Endodermal cell (in vitro differentiated cells): ENCODE results near the gene ORMDL2. TPM values are rescaled to one million over a fixed set of nuclear protein-coding genes. Genes with fewer than 3 reads are reported as not detected.
A peak's percentile ranks its signal among the peaks of the same experiment; 100 is the strongest.
"Not testable (repeated sequence)": the region's sequence is repeated elsewhere in the genome, so short reads cannot be mapped to it uniquely, and the experiment has no call there.

Experiments
- DNase-seq: peaks from one replicate; pipeline ENCODE4 v3.0.0-alpha.2; 2017
- H3K27ac ChIP-seq: 2 replicates; pipeline ENCODE4 v1.5.1; 2013; ENCODE audit warnings: mild to moderate bottlenecking, low read depth, low read length, moderate library complexity
- H3K27me3 ChIP-seq: 2 replicates; pipeline ENCODE4 v1.6.1; 2013; ENCODE audit warnings: mild to moderate bottlenecking, low read length, moderate library complexity; ENCODE audit not compliant: insufficient read depth, control insufficient read depth, poor library complexity, severe bottlenecking
- H3K36me3 ChIP-seq: 2 replicates; pipeline ENCODE4 v1.7.0; 2013; ENCODE audit warnings: mild to moderate bottlenecking, low read length, moderate library complexity; ENCODE audit not compliant: control insufficient read depth, insufficient read depth
- H3K4me1 ChIP-seq: one replicate; pipeline ENCODE4 v1.7.0; 2013; ENCODE audit warnings: low read length; ENCODE audit not compliant: control insufficient read depth, insufficient read depth
- H3K4me3 ChIP-seq: 2 replicates; pipeline ENCODE4 v1.5.1; 2013; ENCODE audit warnings: mild to moderate bottlenecking, low read length, moderate library complexity
- H3K9ac ChIP-seq: 2 replicates; pipeline ENCODE4 v1.6.1; 2013; ENCODE audit warnings: mild to moderate bottlenecking, low read length, moderate library complexity; ENCODE audit not compliant: poor library complexity, severe bottlenecking; ENCODE audit errors: extremely low read depth
- H3K9me3 ChIP-seq: 2 replicates; pipeline ENCODE4 v1.6.1; 2013; ENCODE audit warnings: mild to moderate bottlenecking, low read length, moderate library complexity; ENCODE audit not compliant: control insufficient read depth
- H3K27ac Mint-ChIP-seq: 2 replicates; pipeline ENCODE4 v1.8.0; 2020; ENCODE audit warnings: mixed read lengths
- H3K27me3 Mint-ChIP-seq: 2 replicates; pipeline ENCODE4 v1.8.0; 2021; ENCODE audit warnings: mild to moderate bottlenecking, mixed read lengths; ENCODE audit not compliant: insufficient read depth
- H3K36me3 Mint-ChIP-seq: 2 replicates; pipeline ENCODE4 v1.8.0; 2020; ENCODE audit warnings: low read depth, mixed read lengths
- H3K4me1 Mint-ChIP-seq: 2 replicates; pipeline ENCODE4 v1.8.0; 2020; ENCODE audit warnings: mixed read lengths
- H3K4me3 Mint-ChIP-seq: 2 replicates; pipeline ENCODE4 v1.8.0; 2020; ENCODE audit warnings: mild to moderate bottlenecking, moderate library complexity, mixed read lengths
- H3K9me3 Mint-ChIP-seq: 2 replicates; pipeline ENCODE4 v1.8.0; 2020; ENCODE audit warnings: mild to moderate bottlenecking, mixed read lengths
- CTCF ChIP-seq: fragments of 200-600 bp; sonication (generic); conservative IDR thresholded peaks from 2 replicates; pipeline ENCODE4 v1.5.0; 2021; ENCODE audit warnings: antibody characterized with exemption, mild to moderate bottlenecking
- WGBS, 2 experiments: methylation state at CpG; one replicate each; pipeline versions ENCODE4 v1.1.5 to v1.1.7; 2013; ENCODE audit warnings: missing lambda C conversion rate in 2 of 2, mixed read lengths in 1 of 2; ENCODE audit not compliant: insufficient coverage in 1 of 2, insufficient read length in 1 of 2; 5-methylcytosine and 5-hydroxymethylcytosine counted together
- total RNA-seq, 2 donors: library from RNA; stranded (reverse); fragmentation: NEBNext Ultra II Directional in 1 of 2; extraction: Animal tissue kit (Norgen Biotek cat#: 25700) in 1 of 2; gene quantifications; 2 replicates in 1 of 2; 3 replicates in 1 of 2; pipeline ENCODE4 v1.2.1, GENCODE V29; 2021

ORMDL2 gene
- total RNA-seq, 2 donors from 2014 or later = 43.7 to 57.1 TPM

GRCh38 chr12:55831447-55831815 is 13.6 kb downstream of the ORMDL2 start:
- TF ChIP-seq CTCF = no peak
- peak overlapping the region; percentile 99 for H3K27ac Mint-ChIP-seq

GRCh38 chr12:55833056-55833455 is 15.2 kb downstream of the ORMDL2 start:
- H3K4me3 Mint-ChIP-seq = no peak overlapping the region
- 97 to 98% methylated on average over 8 to 10 of the region's 10 CpGs for WGBS, 2 experiments

More at GRCh38 chr12:55831447-55831815, 13.6 kb downstream of the ORMDL2 start:
- peaks cover 21% of the 10 kb centered on the region for H3K4me1 Mint-ChIP-seq
- Histone ChIP-seq H3K27ac (no peak overlapping the region), H3K9ac (peak overlapping the region; percentile 72), H3K4me1 (peaks cover 6% of the 10 kb centered on the region), H3K9me3 (no peaks in the 10 kb centered on the region), H3K27me3 (no peaks in the 10 kb centered on the region), H3K4me3 (peak overlapping the region; percentile 82), H3K36me3 (peaks cover 7% of the 10 kb centered on the region)
- H3K27me3 Mint-ChIP-seq = no peaks in the 10 kb centered on the region
- H3K36me3 Mint-ChIP-seq = peaks cover 8% of the 10 kb centered on the region
- H3K9me3 Mint-ChIP-seq = no peaks in the 10 kb centered on the region
- H3K4me3 Mint-ChIP-seq = peak overlapping the region; percentile 94
- 33% methylated on average over 1 of the region's 1 CpG; no CpG with 5 or more reads in 1 of the 2 experiments for WGBS, 2 experiments
- no peak for DNase-seq

GRCh38 chr12:55834400-55834799 is 16.6 kb downstream of the ORMDL2 start:
- WGBS, 2 experiments = 93 to 100% methylated on average over 2 to 5 of the region's 6 CpGs
- not testable (repeated sequence) for H3K4me3 Mint-ChIP-seq, H3K27ac Mint-ChIP-seq, H3K9me3 Mint-ChIP-seq, H3K9me3 ChIP-seq, H3K4me3 ChIP-seq, H3K9ac ChIP-seq, H3K36me3 ChIP-seq, H3K27ac ChIP-seq, H3K4me1 Mint-ChIP-seq, H3K27me3 ChIP-seq, H3K4me1 ChIP-seq, H3K27me3 Mint-ChIP-seq, H3K36me3 Mint-ChIP-seq
- peak; percentile 40 for DNase-seq

More at GRCh38 chr12:55833056-55833455, 15.2 kb downstream of the ORMDL2 start:
- no peak for TF ChIP-seq CTCF
- DNase-seq = no peak
- Histone ChIP-seq H3K27ac (no peak overlapping the region), H3K4me1 (peaks cover 6% of the 10 kb centered on the region), H3K9me3 (no peaks in the 10 kb centered on the region), H3K9ac (no peak overlapping the region), H3K4me3 (no peak overlapping the region), H3K36me3 (peaks cover 2% of the 10 kb centered on the region), H3K27me3 (no peaks in the 10 kb centered on the region)
- Mint-ChIP-seq H3K4me1 (peaks cover 11% of the 10 kb centered on the region), H3K36me3 (peaks cover 1% of the 10 kb centered on the region), H3K27me3 (no peaks in the 10 kb centered on the region), H3K27ac (no peak overlapping the region), H3K9me3 (no peaks in the 10 kb centered on the region)

GRCh38 chr12:55838361-55838760 is 20.5 kb downstream of the ORMDL2 start:
- Histone ChIP-seq H3K27ac (no peak overlapping the region), H3K4me1 (peaks cover 5% of the 10 kb centered on the region), H3K27me3 (no peaks in the 10 kb centered on the region), H3K36me3 (no peaks in the 10 kb centered on the region), H3K9ac (no peak overlapping the region), H3K9me3 (no peaks in the 10 kb centered on the region), H3K4me3 (no peak overlapping the region)
- Mint-ChIP-seq H3K4me1 (peaks cover 9% of the 10 kb centered on the region), H3K27ac (no peak overlapping the region), H3K27me3 (no peaks in the 10 kb centered on the region), H3K4me3 (no peak overlapping the region), H3K9me3 (no peaks in the 10 kb centered on the region), H3K36me3 (no peaks in the 10 kb centered on the region)
- WGBS, 2 experiments = 92 to 93% methylated on average over 3 of the region's 3 CpGs
- DNase-seq = no peak
- no peak for TF ChIP-seq CTCF
